Astrocyte of the cerebellum (primary cell): ENCODE measurements around the gene PDE4D.

Source experiments
- DNase-seq: peaks from one replicate; pipeline ENCODE4 v3.0.0-alpha.2; 2011; ENCODE audit warnings: low read depth
- H3K4me3 ChIP-seq: 2 replicates; pipeline ENCODE4 v1.5.1; 2011; ENCODE audit warnings: mild to moderate bottlenecking, low read depth, low read length, moderate library complexity
- in situ Hi-C: cut with HindIII; loops from 2 replicates; pipeline ENCODE4 v1.10.0; 2017; ENCODE audit warnings: low sequenced_read_pairs
- TF ChIP-seq, protein P1 (sequence below): IDR thresholded peaks from 2 replicates; pipeline ENCODE4 v1.5.1; 2012; ENCODE audit warnings: low read length, low read depth, moderate library complexity, mild to moderate bottlenecking; ENCODE audit errors: missing control alignments

The PDE4D gene

DNA sequence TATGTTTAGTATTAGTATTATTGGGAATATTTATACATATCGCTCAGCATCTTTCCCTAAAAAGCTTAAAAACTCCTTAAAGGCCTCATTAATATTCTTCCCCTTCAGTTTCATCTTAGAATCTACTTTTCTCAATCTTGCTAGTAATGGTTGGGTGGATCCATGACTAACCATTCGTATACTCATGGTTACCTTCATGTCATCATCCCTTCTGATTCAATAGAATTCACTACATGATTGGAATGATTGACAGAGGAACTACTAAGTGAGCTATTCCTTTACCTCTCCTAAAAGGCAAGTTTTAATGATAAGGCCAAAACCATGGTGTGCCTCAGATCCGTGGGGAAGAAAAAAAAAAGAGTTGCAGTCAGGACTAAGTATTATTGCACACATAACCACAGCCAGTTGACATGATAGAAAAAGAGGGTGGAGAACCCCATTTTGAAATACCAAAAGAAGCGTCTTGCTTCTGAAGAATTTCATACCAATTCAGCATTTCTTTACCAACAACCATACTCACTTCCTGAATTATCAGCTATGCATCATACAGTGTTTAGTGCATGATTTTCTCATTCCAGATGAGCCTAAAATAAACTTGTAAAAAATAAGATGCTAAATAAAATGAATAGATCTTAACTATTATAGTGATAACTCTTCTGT lies 624.6 kb downstream of the PDE4D start:
- in situ Hi-C loops, result no loop called here

DNA sequence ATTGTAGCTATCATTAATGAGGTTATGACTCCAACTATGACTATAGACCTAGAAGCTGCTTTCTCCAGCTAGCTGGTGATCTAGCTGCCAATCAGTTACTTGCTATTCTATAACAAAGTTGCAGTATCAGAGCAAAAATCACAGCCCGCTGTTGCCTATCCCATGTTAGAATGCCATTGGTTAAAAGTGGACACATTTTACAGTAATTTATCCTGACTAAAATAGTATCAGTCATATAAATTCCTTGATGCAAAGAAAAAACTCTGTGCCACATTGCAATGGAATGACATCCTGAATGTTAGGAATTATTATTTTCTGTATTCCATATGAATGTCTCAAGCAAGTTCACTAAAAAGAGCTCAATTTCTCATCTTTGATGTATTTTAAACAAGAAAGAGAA lies 626.5 kb downstream of the PDE4D start:
- no peak overlapping the region for H3K4me3 ChIP-seq
- TF ChIP-seq, protein P1, sequence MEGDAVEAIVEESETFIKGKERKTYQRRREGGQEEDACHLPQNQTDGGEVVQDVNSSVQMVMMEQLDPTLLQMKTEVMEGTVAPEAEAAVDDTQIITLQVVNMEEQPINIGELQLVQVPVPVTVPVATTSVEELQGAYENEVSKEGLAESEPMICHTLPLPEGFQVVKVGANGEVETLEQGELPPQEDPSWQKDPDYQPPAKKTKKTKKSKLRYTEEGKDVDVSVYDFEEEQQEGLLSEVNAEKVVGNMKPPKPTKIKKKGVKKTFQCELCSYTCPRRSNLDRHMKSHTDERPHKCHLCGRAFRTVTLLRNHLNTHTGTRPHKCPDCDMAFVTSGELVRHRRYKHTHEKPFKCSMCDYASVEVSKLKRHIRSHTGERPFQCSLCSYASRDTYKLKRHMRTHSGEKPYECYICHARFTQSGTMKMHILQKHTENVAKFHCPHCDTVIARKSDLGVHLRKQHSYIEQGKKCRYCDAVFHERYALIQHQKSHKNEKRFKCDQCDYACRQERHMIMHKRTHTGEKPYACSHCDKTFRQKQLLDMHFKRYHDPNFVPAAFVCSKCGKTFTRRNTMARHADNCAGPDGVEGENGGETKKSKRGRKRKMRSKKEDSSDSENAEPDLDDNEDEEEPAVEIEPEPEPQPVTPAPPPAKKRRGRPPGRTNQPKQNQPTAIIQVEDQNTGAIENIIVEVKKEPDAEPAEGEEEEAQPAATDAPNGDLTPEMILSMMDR, result no peak
- in situ Hi-C loops, result no loop called here
- DNase-seq, result no peak

More for the DNA sequence above, 624.6 kb downstream of the PDE4D start:
- no peak for DNase-seq
- TF ChIP-seq, protein P1, result no peak
- no peak overlapping the region for H3K4me3 ChIP-seq

DNA sequence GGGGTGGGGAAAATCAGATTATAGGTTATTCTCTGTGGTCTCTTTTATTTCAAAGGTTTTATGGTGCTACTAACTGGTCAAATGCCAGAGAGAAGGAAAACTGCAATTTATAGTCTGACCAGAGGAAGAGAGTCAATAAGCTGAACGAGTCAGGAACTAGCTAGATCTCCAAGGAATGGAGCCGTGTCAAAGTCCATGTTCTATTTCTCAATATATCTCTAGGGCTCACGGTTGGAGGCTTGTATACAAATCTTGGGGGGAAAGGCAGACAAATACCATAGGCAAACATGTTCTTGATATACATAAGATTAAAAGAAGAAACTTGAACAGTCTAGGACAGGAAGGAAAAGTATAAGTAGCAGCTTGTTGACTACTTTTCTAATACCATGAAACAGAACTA lies 627.1 kb downstream of the PDE4D start:
- in situ Hi-C loops, result no loop called here
- TF ChIP-seq, protein P1, result no peak
- no peak for DNase-seq
- no peak overlapping the region for H3K4me3 ChIP-seq

DNA sequence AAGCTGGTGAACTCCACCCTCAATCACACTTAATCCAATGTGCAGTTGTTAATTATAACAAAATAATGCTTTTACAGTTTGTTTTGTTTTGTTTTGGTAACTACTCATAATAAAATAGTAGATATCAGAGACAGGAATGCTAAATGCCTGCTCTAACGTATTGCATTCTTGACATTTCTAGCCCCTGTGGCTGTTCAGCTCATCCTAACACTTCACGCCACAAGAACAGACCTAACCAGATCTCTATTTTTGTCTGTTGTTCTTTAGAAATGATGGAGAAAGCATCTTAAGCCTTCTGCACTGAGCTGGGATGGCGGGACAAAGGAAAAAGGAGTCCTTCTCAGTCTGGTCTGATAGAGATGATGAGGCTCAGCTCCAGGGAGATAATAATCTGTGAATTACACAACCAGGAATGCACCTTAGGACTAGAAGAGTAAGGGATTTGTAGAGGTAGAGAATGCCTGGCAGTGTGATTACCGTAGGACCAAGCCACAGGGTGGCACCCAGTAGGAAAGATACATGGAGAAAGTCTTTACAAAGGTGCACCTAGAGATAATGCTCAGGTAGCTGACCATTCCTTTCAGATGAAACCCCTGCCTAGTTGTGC lies 628.8 kb downstream of the PDE4D start:
- TF ChIP-seq, protein P1, result no peak
- in situ Hi-C loops, result no loop called here
- no peak for DNase-seq
- H3K4me3 ChIP-seq, result no peak overlapping the region

DNA sequence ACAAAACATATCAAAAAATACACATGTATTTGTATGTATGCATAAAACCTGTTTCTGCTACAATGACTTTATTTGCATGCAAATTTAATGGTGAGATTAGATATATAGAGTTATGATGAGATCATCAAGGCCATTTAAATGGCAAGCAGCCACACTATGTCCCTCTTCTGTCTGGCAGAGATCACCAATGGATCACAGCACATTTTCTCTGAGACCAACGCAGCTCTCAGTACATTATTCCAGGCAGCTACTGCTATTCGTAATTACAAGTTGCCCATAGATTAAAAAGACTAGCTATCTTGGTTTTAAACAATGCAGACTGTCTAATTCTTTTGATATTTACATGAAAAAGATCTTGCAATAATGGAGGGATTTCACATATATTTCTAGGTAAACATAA lies 629.5 kb downstream of the PDE4D start:
- in situ Hi-C loops, result no loop called here
- no peak overlapping the region for H3K4me3 ChIP-seq
- TF ChIP-seq, protein P1, result no peak
- DNase-seq, result no peak

DNA sequence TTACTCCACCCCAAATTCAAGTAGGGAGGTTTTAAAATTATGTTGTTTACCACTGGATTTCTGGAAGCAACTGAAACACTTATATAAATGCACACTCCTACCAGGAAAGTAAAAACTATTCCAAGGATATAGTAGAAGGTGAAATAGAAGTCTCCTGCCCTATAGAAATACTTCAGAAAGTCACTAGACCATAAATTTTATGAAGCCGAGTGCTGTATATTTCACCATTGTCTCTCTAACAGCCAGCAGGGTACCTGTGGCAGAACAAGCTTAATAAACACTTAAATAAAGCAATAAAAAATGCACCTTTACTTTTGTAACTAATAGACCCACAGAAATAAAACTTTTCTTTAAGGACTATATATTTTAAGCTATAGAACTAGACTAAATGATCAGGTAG lies 631.6 kb downstream of the PDE4D start:
- TF ChIP-seq, protein P1, result no peak
- no peak overlapping the region for H3K4me3 ChIP-seq
- no peak for DNase-seq
- in situ Hi-C loops, result no loop called here

DNA sequence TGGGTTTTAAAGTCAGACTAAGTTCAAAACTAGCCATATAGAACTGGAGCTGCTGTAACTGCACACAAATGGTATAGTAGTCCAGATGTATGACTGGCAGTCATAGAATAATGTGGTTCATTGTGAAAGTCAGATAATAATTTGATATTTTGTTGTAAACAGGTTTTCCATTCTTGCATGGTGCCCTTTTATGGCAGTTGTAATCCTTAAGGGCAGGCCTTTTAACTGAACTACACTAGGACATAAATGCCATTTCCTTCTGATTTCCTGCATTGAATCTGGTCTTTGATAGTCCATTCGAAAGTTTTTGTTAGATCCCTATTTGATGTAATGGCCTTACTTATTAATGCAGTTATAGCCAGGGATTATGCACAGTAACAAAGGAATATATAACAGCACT lies 632.6 kb downstream of the PDE4D start:
- no peak for DNase-seq
- in situ Hi-C loops, result no loop called here
- TF ChIP-seq, protein P1, result no peak
- H3K4me3 ChIP-seq, result no peak overlapping the region
